ENCODE data around the gene SDS. TPM values are rescaled to one million over a fixed set of nuclear protein-coding genes. Genes with fewer than 3 reads are reported as not detected.

The SDS gene
- total and polyA plus RNA-seq, 2 experiments from 2014 or later, result 0.57 TPM; not detected in 1

DNA sequence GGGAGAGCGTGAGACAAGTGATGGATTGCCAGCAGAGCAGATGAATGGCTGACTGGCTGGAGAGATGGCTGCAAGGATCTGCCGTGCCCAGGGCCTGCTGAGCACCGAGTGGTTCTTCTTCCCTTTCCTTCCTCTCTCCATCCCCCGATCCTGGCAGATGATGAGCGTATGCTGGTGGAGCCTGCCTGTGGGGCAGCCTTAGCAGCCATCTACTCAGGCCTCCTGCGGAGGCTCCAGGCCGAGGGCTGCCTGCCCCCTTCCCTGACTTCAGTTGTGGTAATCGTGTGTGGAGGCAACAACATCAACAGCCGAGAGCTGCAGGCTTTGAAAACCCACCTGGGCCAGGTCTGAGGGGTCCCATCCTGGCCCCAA lies 34.0 kb upstream of the SDS start:
- H3K79me2 ChIP-seq (replicated peaks; ENCODE audit: insufficient read depth), result no peaks in the 10 kb centered on the region
- no peaks in the 10 kb centered on the region for H4K20me1 ChIP-seq (replicated peaks; ENCODE audit: insufficient read depth)
- H3K27me3 ChIP-seq (ENCODE audit: insufficient read depth), result no peaks in the 10 kb centered on the region
- H3K27ac ChIP-seq (ENCODE audit: low read depth), result no peak overlapping the region
- 0 out of 3 replicates have a peak, but pooled peaks cover 3% of the 10 kb centered on the region for H3K4me1 Mint-ChIP-seq
- no peak overlapping the region for H3K4me2 ChIP-seq
- H3F3A ChIP-seq (replicated peaks; ENCODE audit: low read depth), result no peaks in the 10 kb centered on the region
- no peaks in the 10 kb centered on the region for H3K9me3 Mint-ChIP-seq
- no peaks in the 10 kb centered on the region for H3K36me3 ChIP-seq (ENCODE audit: insufficient read depth)
- no peaks in the 10 kb centered on the region for H3K4me1 ChIP-seq (ENCODE audit: insufficient read depth)
- H3K36me3 Mint-ChIP-seq (ENCODE audit: low read depth), result no peaks in the 10 kb centered on the region
- ATAC-seq (no peak), DNase-seq (ENCODE audit: low spot score) (no peak)
- H2AFZ ChIP-seq, result no peak overlapping the region
- peaks cover under 1% of the 10 kb centered on the region for H3K27me3 Mint-ChIP-seq (ENCODE audit: insufficient read depth, low read depth, poor library complexity)
- H3K4me3 Mint-ChIP-seq, result no peak overlapping the region
- no peak overlapping the region for H3K4me3 ChIP-seq
- TF ChIP-seq POLR2AphosphoS5 (IDR thresholded peaks at IDR 0.05; ENCODE audit: low read depth) (no peak), STAT1 (IDR thresholded peaks at IDR 0.05; ENCODE audit: unreplicated experiment) (no peak), CREB1 (CRISPR knock-in tag; IDR thresholded peaks at IDR 0.05; ENCODE audit: low read depth) (no peak), EZH2phosphoT487 (IDR thresholded peaks at IDR 0.05; ENCODE audit: unreplicated experiment) (no peak), NANOG (IDR thresholded peaks at IDR 0.05; ENCODE audit: borderline replicate concordance) (no peak), ZNF114 (CRISPR knock-in tag; IDR thresholded peaks at IDR 0.05) (no peak), EZH2 (IDR thresholded peaks at IDR 0.05; ENCODE audit: low read depth, unreplicated experiment) (no peak), REST (IDR thresholded peaks at IDR 0.05; ENCODE audit: unreplicated experiment) (no peak), ZNF331 (CRISPR knock-in tag; IDR thresholded peaks at IDR 0.05; ENCODE audit: low read depth) (no peak), JUNB (IDR thresholded peaks at IDR 0.05; ENCODE audit: unreplicated experiment) (no peak), ETS1 (IDR thresholded peaks at IDR 0.05) (no peak)
- TF ChIP-seq, protein P1, sequence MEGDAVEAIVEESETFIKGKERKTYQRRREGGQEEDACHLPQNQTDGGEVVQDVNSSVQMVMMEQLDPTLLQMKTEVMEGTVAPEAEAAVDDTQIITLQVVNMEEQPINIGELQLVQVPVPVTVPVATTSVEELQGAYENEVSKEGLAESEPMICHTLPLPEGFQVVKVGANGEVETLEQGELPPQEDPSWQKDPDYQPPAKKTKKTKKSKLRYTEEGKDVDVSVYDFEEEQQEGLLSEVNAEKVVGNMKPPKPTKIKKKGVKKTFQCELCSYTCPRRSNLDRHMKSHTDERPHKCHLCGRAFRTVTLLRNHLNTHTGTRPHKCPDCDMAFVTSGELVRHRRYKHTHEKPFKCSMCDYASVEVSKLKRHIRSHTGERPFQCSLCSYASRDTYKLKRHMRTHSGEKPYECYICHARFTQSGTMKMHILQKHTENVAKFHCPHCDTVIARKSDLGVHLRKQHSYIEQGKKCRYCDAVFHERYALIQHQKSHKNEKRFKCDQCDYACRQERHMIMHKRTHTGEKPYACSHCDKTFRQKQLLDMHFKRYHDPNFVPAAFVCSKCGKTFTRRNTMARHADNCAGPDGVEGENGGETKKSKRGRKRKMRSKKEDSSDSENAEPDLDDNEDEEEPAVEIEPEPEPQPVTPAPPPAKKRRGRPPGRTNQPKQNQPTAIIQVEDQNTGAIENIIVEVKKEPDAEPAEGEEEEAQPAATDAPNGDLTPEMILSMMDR (conservative IDR thresholded peaks at IDR 0.05; ENCODE audit: low read depth in 2 of 2), result no peak
- TF ChIP-seq, protein P2, sequence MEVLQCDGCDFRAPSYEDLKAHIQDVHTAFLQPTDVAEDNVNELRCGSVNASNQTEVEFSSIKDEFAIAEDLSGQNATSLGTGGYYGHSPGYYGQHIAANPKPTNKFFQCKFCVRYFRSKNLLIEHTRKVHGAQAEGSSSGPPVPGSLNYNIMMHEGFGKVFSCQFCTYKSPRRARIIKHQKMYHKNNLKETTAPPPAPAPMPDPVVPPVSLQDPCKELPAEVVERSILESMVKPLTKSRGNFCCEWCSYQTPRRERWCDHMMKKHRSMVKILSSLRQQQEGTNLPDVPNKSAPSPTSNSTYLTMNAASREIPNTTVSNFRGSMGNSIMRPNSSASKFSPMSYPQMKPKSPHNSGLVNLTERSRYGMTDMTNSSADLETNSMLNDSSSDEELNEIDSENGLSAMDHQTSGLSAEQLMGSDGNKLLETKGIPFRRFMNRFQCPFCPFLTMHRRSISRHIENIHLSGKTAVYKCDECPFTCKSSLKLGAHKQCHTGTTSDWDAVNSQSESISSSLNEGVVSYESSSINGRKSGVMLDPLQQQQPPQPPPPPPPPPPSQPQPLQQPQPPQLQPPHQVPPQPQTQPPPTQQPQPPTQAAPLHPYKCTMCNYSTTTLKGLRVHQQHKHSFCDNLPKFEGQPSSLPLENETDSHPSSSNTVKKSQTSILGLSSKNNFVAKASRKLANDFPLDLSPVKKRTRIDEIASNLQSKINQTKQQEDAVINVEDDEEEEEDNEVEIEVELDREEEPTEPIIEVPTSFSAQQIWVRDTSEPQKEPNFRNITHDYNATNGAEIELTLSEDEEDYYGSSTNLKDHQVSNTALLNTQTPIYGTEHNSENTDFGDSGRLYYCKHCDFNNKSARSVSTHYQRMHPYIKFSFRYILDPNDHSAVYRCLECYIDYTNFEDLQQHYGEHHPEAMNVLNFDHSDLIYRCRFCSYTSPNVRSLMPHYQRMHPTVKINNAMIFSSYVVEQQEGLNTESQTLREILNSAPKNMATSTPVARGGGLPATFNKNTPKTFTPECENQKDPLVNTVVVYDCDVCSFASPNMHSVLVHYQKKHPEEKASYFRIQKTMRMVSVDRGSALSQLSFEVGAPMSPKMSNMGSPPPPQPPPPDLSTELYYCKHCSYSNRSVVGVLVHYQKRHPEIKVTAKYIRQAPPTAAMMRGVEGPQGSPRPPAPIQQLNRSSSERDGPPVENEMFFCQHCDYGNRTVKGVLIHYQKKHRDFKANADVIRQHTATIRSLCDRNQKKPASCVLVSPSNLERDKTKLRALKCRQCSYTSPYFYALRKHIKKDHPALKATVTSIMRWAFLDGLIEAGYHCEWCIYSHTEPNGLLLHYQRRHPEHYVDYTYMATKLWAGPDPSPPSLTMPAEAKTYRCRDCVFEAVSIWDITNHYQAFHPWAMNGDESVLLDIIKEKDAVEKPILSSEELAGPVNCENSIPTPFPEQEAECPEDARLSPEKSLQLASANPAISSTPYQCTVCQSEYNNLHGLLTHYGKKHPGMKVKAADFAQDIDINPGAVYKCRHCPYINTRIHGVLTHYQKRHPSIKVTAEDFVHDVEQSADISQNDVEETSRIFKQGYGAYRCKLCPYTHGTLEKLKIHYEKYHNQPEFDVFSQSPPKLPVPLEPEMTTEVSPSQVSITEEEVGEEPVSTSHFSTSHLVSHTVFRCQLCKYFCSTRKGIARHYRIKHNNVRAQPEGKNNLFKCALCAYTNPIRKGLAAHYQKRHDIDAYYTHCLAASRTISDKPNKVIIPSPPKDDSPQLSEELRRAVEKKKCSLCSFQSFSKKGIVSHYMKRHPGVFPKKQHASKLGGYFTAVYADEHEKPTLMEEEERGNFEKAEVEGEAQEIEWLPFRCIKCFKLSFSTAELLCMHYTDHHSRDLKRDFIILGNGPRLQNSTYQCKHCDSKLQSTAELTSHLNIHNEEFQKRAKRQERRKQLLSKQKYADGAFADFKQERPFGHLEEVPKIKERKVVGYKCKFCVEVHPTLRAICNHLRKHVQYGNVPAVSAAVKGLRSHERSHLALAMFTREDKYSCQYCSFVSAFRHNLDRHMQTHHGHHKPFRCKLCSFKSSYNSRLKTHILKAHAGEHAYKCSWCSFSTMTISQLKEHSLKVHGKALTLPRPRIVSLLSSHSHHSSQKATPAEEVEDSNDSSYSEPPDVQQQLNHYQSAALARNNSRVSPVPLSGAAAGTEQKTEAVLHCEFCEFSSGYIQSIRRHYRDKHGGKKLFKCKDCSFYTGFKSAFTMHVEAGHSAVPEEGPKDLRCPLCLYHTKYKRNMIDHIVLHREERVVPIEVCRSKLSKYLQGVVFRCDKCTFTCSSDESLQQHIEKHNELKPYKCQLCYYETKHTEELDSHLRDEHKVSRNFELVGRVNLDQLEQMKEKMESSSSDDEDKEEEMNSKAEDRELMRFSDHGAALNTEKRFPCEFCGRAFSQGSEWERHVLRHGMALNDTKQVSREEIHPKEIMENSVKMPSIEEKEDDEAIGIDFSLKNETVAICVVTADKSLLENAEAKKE (CRISPR knock-in tag; IDR thresholded peaks at IDR 0.05), result no peak
- no peak overlapping the region for H3K27ac Mint-ChIP-seq
- H3K9me2 ChIP-seq (ENCODE audit: insufficient read depth), result no peaks in the 10 kb centered on the region

All from GM23338 (cell line).